Measurements from ENCODE around the gene PREP. TPM values are rescaled to one million over a fixed set of nuclear protein-coding genes. Genes with fewer than 3 reads are reported as not detected.

PREP gene
- total RNA-seq, 2 experiments from 2014 or later: 39.4 to 41.5 TPM

DNA sequence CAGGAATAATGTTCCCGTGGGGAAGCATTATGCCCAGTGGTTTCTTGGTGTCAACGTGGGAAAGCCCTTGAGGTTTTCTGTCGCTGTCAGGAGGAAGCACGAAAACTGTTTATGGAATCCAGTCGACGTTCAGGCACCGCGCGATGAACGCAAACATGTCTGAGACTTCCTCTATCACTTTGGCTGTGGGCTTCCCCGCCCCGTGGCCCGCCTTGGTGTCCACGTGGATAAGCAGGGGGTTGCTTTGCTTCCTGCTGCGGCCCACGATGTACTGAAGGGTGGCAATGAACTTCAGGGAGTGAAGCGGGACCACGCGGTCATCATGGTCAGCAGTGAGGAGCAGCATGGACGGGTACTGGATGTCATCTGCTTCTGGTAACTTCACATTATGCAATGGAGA is 124.8 kb downstream of the PREP start:
- no peak overlapping the region for H3K27ac Mint-ChIP-seq
- no peak overlapping the region for H3K4me3 Mint-ChIP-seq
- ATAC-seq (ENCODE audit: low read depth) (no peak), DNase-seq (no peak)
- peaks cover 36% of the 10 kb centered on the region for H3K36me3 Mint-ChIP-seq
- H3K9me3 Mint-ChIP-seq: no peaks in the 10 kb centered on the region
- POLR2A ChIA-PET: no interaction called here
- H3K4me1 Mint-ChIP-seq: peaks cover 2% of the 10 kb centered on the region
- no peaks in the 10 kb centered on the region for H3K27me3 Mint-ChIP-seq

DNA sequence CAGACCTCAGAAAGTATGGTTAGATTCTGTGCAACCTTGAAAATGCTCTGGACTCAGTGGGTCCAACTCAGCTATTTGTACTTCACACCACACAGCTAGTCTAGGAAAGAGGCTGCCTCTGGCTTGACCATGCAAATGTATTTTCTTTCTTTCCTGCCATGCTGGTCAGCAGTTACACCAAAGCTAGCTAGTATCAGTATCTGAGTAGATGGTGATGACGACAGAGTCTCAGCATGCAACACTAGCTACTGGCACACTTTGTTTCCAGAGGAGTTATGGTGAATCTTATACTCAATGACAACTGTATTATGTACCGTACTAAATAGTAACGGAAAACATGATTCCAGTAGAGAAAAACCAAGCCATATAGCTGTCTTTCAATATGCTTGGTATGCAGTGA is 126.5 kb downstream of the PREP start:
- no peaks in the 10 kb centered on the region for H3K27me3 Mint-ChIP-seq
- no peaks in the 10 kb centered on the region for H3K9me3 Mint-ChIP-seq
- DNase-seq (no peak), ATAC-seq (ENCODE audit: low read depth) (no peak)
- POLR2A ChIA-PET: interaction anchor here (0.6 kb wide), 1 partner anchor 1032 kb away, joined by 5 read pairs; no protein-coding TSS in a partner anchor
- H3K36me3 Mint-ChIP-seq: peaks cover 30% of the 10 kb centered on the region
- no peak overlapping the region for H3K4me3 Mint-ChIP-seq
- H3K4me1 Mint-ChIP-seq: peaks cover 2% of the 10 kb centered on the region
- H3K27ac Mint-ChIP-seq: no peak overlapping the region

DNA sequence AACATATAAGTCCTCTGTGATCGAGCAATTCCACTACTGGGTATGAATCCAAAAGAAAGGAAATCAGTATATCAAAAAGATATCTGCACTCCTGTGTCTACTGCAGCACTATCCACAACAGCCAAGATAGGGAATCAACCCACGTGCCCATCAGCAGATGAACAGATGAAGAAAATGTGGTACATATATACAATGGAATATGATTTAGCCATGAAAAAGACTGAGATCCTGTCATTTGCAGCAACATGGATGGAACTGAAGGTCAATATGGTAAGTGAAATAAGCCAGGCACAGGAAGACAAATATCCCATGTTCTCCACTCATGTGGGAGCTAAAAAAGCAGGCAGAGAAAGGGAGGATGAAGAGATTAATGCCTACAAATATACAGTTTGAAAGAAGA is 127.3 kb downstream of the PREP start:
- ATAC-seq (ENCODE audit: low read depth): no peak
- Mint-ChIP-seq H3K4me1 (peaks cover 2% of the 10 kb centered on the region), H3K27ac (no peak overlapping the region), H3K36me3 (peaks cover 23% of the 10 kb centered on the region), H3K4me3 (no peak overlapping the region), H3K27me3 (no peaks in the 10 kb centered on the region), H3K9me3 (no peaks in the 10 kb centered on the region)
- POLR2A ChIA-PET: no interaction called here
- no peak for DNase-seq

DNA sequence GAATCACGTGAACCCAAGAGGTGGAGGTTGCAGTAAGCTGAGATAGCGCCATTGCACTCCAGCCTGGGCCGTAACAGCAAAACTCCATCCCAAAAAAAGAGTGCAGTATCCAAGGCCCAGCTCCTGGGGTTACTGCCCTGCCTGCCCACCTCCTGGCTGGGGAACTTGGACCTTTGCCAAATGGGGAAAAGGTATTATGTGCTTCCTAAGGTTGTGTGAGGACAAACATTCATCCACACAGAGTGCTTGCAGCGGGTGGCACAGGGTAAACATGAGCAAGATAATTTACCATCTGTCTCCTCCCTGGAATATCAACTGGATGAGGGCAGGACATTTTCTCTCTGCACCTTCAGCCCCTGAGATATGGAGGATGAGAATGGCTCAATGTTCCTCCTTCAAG is 128.2 kb downstream of the PREP start:
- POLR2A ChIA-PET: no interaction called here
- Mint-ChIP-seq H3K36me3 (peaks cover 22% of the 10 kb centered on the region), H3K4me3 (no peak overlapping the region)

DNA sequence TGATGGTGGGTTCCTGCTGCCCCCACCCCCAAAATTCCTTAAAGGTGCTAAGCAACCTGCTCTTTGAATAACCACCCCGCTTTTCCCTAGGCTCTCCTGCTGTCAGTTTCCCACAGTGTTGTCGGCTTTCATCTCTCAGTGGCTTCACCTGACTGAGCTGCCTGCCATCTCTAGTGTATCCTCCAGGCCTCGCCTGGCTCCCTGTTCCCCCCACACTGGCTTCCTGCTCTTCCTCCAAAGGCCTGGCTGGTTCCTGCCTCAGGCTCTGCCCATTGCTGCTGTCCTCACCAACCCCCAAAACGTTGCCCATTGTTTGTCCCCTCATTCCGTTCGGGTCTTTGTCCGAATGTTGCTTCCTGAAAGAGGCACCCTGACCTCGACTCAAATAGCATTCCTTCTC is 129.3 kb downstream of the PREP start:
- no peak for DNase-seq
- Mint-ChIP-seq H3K27me3 (no peaks in the 10 kb centered on the region), H3K4me3 (no peak overlapping the region), H3K36me3 (peaks cover 22% of the 10 kb centered on the region), H3K27ac (no peak overlapping the region), H3K9me3 (no peaks in the 10 kb centered on the region), H3K4me1 (peaks cover 2% of the 10 kb centered on the region)
- POLR2A ChIA-PET: no interaction called here
- ATAC-seq (ENCODE audit: low read depth): no peak

More for the DNA sequence above, 128.2 kb downstream of the PREP start:
- Mint-ChIP-seq H3K9me3 (no peaks in the 10 kb centered on the region), H3K27ac (no peak overlapping the region), H3K4me1 (peaks cover 2% of the 10 kb centered on the region), H3K27me3 (no peaks in the 10 kb centered on the region)
- DNase-seq (no peak), ATAC-seq (ENCODE audit: low read depth) (no peak)

DNA sequence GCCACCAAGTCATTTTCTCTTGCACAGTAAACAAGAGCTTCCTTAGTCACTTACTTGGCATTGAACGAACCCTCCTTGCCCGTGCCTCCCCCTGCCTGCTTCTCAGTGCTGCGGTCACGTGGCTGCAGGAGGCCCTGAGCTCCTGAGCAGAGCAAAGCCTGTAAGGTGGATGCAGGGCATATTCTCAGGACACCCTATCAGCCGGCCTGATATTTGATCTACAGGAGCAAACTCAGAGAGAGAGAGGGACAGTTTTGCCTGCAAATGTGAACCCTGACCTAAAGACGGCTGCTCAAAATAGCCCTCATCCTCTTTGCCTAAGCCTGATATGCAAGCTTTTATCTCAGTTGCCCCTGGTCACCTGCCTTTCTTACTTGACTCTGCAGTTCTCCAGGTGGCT is 130.1 kb downstream of the PREP start:
- peaks cover 18% of the 10 kb centered on the region for H3K36me3 Mint-ChIP-seq
- POLR2A ChIA-PET: no interaction called here
- H3K9me3 Mint-ChIP-seq: no peaks in the 10 kb centered on the region
- DNase-seq (no peak), ATAC-seq (ENCODE audit: low read depth) (no peak)
- H3K27me3 Mint-ChIP-seq: no peaks in the 10 kb centered on the region
- H3K4me3 Mint-ChIP-seq: no peak overlapping the region
- peaks cover 2% of the 10 kb centered on the region for H3K4me1 Mint-ChIP-seq
- no peak overlapping the region for H3K27ac Mint-ChIP-seq

DNA sequence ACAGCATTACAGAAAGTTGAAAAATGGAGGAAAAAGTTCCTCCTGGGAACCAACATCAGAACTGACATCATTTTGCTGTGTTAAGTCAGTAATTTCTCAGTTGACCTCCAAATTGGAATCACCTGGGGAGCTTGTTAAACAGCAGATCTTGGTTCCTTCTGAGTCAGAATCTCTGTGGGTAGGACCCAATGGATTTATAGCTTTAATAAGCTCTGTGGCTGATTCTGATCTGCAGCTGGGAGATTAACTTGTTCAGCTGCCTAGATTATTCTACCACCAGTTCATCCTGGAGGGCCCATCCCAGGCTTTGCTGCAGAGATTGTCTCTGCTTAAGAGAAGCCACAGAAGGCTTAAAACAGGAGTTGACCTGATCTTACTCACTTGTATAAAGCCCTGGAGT is 132.4 kb downstream of the PREP start:
- no peak overlapping the region for H3K4me3 Mint-ChIP-seq
- POLR2A ChIA-PET: no interaction called here
- peaks cover 2% of the 10 kb centered on the region for H3K4me1 Mint-ChIP-seq
- H3K27me3 Mint-ChIP-seq: peaks cover 2% of the 10 kb centered on the region
- H3K36me3 Mint-ChIP-seq: peaks cover 2% of the 10 kb centered on the region
- ATAC-seq (ENCODE audit: low read depth) (no peak), DNase-seq (no peak)
- H3K9me3 Mint-ChIP-seq: no peaks in the 10 kb centered on the region
- H3K27ac Mint-ChIP-seq: no peak overlapping the region

DNA sequence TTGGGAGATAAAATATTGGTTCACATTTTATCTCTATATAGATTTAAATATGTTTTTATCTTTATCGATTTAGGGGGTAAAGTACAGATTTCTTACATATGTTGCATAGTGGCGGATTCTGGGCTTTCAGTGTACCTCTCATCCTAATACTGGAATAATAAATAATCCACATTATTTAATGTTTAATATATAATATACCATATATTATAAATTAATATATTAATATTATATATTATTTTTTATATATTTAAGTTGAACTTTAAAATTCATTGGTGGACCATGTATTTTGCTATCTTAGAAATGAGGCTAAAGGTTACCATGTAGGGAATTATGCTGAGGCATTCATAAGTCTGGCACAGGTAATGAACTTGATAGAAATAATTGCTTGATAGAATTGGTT is 133.5 kb downstream of the PREP start:
- no peak for ATAC-seq (ENCODE audit: low read depth)
- H3K27ac Mint-ChIP-seq: no peak overlapping the region
- POLR2A ChIA-PET: no interaction called here
- H3K4me3 Mint-ChIP-seq: no peak overlapping the region
- peaks cover 2% of the 10 kb centered on the region for H3K27me3 Mint-ChIP-seq
- no peaks in the 10 kb centered on the region for H3K36me3 Mint-ChIP-seq
- H3K9me3 Mint-ChIP-seq: no peaks in the 10 kb centered on the region
- H3K4me1 Mint-ChIP-seq: peaks cover 2% of the 10 kb centered on the region
- DNase-seq: no peak

DNA sequence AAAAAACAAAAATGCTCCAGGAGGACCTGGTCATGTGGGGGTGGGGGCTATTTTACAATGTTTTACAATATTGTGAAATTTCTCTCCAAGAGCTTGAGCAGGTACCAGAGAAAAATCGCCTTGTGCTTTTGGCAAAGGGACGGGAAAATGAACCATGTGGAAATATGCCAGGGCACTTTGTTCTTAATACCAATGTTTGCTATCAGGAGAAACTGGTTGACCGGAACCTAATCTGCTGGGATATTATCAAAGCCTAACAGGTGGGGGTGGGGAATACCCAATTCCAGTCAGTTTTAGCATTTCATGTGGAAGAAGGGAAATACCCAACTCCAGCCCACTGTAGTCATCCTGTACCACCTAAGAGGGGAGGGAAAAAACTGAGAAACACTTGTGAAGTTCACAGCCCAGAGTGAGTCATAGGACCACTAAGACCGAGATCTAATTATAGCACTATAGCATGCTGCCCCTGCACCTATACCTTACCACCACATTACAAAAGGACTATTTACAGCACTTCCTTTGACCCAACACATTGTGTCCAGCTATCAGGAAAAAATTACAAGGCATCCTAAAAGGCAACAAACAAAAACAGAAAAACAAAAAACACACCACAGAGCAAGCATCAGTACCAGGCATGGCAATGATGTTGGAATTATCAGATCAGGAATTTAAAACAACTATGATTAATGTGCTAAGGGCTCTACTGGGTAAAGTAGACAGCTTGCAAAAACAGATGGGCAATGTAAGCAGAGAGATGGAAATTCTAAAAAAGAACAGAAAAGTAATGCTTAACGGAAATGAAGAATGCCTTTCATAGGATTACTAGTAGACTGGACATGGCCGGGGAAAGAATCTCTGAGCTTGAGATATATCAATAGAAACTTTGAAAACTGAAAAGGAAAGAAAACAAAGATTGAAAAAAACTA is 138.9 kb downstream of the PREP start:
- no peak overlapping the region for H3K27ac Mint-ChIP-seq
- no peaks in the 10 kb centered on the region for H3K4me1 Mint-ChIP-seq
- no peaks in the 10 kb centered on the region for H3K36me3 Mint-ChIP-seq
- POLR2A ChIA-PET: no interaction called here
- H3K9me3 Mint-ChIP-seq: no peaks in the 10 kb centered on the region
- H3K27me3 Mint-ChIP-seq: peaks cover 2% of the 10 kb centered on the region
- no peak for ATAC-seq (ENCODE audit: low read depth)
- no peak overlapping the region for H3K4me3 Mint-ChIP-seq
- DNase-seq: no peak

DNA sequence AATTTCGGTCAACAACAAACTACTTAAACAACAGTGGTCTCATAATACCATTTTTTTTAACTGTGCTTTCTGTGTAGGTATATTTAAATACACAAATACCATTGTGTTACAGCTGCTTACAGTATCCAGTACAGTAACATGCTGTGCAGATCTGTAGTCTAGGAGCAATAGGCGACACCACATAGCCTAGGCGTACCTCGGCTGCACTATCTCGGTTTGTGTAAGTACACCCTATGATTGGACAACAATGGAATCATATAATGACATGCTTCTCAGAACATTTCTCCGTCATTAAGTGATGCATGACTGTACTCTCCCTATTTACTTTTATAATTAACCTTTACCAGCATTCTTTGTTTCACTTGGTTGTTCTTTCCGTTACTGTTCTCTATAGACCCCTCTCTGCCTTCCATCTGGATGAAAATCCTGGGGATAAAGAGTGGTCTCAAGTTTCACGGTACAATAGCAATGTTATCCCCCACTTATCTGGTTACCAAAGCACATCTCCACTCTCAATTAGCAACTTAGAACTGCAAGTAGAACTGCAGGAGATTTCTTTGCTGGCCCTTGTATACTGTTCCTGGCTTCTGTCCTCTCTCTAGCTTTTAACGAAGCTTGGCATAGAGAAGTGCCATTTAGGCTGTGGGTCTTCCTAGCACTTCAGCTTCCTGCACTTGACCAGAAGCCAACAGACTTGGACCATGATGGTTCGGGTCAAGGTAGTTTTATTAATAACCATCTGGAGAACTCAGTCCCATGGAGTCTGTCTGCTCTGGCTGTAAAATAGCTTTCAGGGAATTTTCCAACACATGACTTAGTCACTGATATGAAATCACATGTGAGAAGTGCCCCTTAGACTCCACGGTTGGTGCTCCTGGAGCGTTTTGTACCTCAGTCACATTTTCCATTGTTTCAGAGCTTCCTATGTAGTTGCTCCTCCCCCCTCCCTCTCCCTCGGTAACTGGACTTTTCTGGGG is 142.7 kb downstream of the PREP start:
- ATAC-seq (ENCODE audit: low read depth): no peak

DNA sequence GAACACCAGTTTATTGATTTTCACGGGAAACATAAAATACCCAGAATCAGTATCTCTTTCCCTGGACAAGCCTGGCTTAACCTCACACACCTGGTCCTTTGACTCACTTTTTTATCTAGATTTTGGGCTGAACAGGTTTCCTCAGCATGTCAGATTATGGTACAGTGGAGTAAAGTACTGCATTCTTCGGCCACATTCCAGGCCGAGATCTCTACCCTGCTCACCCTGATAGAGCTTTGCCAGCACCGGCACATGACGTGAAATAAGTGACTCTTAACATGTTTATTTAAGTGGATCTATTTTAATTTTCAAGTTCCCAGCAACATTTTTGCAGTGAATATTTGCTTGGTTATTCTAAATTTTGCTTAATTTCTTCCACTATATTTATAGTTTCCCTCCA is 144.1 kb downstream of the PREP start:
- no peak for ATAC-seq (ENCODE audit: low read depth)
- no peak overlapping the region for H3K4me3 Mint-ChIP-seq
- H3K36me3 Mint-ChIP-seq: no peaks in the 10 kb centered on the region

More for the DNA sequence above, 142.7 kb downstream of the PREP start:
- POLR2A ChIA-PET: no interaction called here
- H3K4me3 Mint-ChIP-seq: no peak overlapping the region
- no peak overlapping the region for H3K27ac Mint-ChIP-seq
- H3K36me3 Mint-ChIP-seq: no peaks in the 10 kb centered on the region
- H3K4me1 Mint-ChIP-seq: no peaks in the 10 kb centered on the region
- peaks cover 5% of the 10 kb centered on the region for H3K27me3 Mint-ChIP-seq
- DNase-seq: no peak
- peaks cover 1% of the 10 kb centered on the region for H3K9me3 Mint-ChIP-seq

DNA sequence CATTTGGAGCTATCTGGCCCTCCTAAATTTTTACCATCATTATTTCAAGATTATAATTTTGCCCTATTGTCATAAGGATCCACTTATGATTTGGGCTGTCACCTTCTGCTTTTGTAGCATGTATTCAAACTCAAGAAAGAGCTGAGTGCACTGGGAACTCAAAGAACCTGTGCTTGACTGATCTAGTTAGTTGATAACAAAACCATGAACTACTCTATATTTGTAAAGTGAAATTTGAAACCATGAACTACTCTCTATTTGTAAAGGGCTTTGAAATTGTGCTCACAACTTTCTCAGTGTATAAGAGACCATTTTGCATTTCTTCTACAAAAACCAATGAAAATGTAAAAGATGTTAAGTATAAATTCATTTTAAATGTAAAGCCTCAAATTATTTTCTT is 145.5 kb downstream of the PREP start:
- H3K4me3 Mint-ChIP-seq: no peak overlapping the region
- DNase-seq (no peak), ATAC-seq (ENCODE audit: low read depth) (no peak)
- no peak overlapping the region for H3K27ac Mint-ChIP-seq
- POLR2A ChIA-PET: interaction anchor here (0.6 kb wide), 1 partner anchor 1372 kb away, joined by 3 read pairs; no protein-coding TSS in a partner anchor
- H3K4me1 Mint-ChIP-seq: no peaks in the 10 kb centered on the region
- H3K9me3 Mint-ChIP-seq: peaks cover 1% of the 10 kb centered on the region
- peaks cover 7% of the 10 kb centered on the region for H3K27me3 Mint-ChIP-seq
- H3K36me3 Mint-ChIP-seq: no peaks in the 10 kb centered on the region

More for the DNA sequence above, 144.1 kb downstream of the PREP start:
- Mint-ChIP-seq H3K9me3 (peaks cover 1% of the 10 kb centered on the region), H3K27ac (no peak overlapping the region), H3K4me1 (no peaks in the 10 kb centered on the region), H3K27me3 (peaks cover 5% of the 10 kb centered on the region)
- DNase-seq: no peak
- POLR2A ChIA-PET: no interaction called here

DNA sequence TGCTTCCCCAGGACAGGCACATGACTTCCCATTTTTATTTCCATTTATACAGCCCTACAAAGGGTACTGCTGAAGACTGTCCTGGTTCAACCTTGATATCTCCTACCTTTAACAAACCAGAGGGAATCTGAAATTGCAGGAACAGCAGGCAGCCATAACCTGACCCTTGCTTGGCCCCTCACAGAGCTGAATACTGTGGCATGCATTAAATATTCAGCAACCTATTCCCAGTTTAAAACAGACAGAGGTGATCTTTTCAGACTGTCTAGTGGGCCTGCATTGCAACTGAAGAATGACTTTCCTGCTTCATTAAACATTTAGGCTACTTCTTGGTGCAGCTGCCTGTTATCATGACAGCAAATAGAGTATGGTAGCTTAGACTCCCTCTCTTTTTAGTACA is 146.3 kb downstream of the PREP start:
- peaks cover 1% of the 10 kb centered on the region for H3K9me3 Mint-ChIP-seq
- H3K27ac Mint-ChIP-seq: no peak overlapping the region
- no peaks in the 10 kb centered on the region for H3K4me1 Mint-ChIP-seq
- no peak for DNase-seq
- no peak for ATAC-seq (ENCODE audit: low read depth)
- H3K36me3 Mint-ChIP-seq: no peaks in the 10 kb centered on the region
- POLR2A ChIA-PET: interaction anchor here (0.6 kb wide), 1 partner anchor 1373 kb away, joined by 3 read pairs; no protein-coding TSS in a partner anchor
- no peak overlapping the region for H3K4me3 Mint-ChIP-seq
- peaks cover 8% of the 10 kb centered on the region for H3K27me3 Mint-ChIP-seq
